ENCODE results near the gene LST1.

- no peak for TF ChIP-seq POLR2A (IDR thresholded peaks at IDR 0.05)
- TF ChIP-seq CTCF (IDR thresholded peaks at IDR 0.05 in 4 of 5, conservative IDR thresholded peaks at IDR 0.05 in 1 of 5), result no peak
Measured at GRCh38 chr6:31579546-31580437, 6.3 kb upstream of the LST1 start.

Measured in gastrocnemius medialis (tissue), 4 donors.